GM12891 (cell line): Measurements from ENCODE around the gene CASP14.
A peak's percentile ranks its signal among the peaks of the same experiment; 100 is the strongest.
"Not testable (repeated sequence)": the region's sequence is repeated elsewhere in the genome, so short reads cannot be mapped to it uniquely, and the experiment has no call there.

Source experiments
- DNase-seq: peaks from one replicate; pipeline ENCODE4 v3.0.0; 2011; ENCODE audit warnings: low spot score; ENCODE audit not compliant: insufficient read length
- FAIRE-seq: peaks from 2 replicates; lab custom pipeline; 2011; peaks lifted over from hg19 to GRCh38; lab: Jason Lieb, UNC
- PAX5 ChIP-seq: IDR thresholded peaks from 2 replicates; pipeline ENCODE4 v1.6.1; 2011; ENCODE audit warnings: low read length, moderate library complexity, mild to moderate bottlenecking; ENCODE audit not compliant: insufficient read depth, severe bottlenecking
- POLR2A ChIP-seq: IDR thresholded peaks from 2 replicates; pipeline ENCODE4 v1.6.1; 2011; ENCODE audit warnings: low read depth, low read length, control low read depth
- POLR2AphosphoS5 ChIP-seq: IDR thresholded peaks from 2 replicates; pipeline ENCODE4 v1.6.1; 2011; ENCODE audit warnings: low read depth, low read length, control low read depth
- POU2F2 ChIP-seq: IDR thresholded peaks from 2 replicates; pipeline ENCODE4 v1.6.1; 2011; ENCODE audit warnings: low read depth, mild to moderate bottlenecking, control low read depth, low read length, moderate library complexity
- SPI1 ChIP-seq: IDR thresholded peaks from 2 replicates; pipeline ENCODE4 v1.6.1; 2011; ENCODE audit warnings: low read depth, low read length, control low read depth
- TAF1 ChIP-seq: IDR thresholded peaks from 2 replicates; pipeline ENCODE4 v1.6.1; 2011; ENCODE audit warnings: low read depth, low read length, control low read depth

Gene CASP14

DNA sequence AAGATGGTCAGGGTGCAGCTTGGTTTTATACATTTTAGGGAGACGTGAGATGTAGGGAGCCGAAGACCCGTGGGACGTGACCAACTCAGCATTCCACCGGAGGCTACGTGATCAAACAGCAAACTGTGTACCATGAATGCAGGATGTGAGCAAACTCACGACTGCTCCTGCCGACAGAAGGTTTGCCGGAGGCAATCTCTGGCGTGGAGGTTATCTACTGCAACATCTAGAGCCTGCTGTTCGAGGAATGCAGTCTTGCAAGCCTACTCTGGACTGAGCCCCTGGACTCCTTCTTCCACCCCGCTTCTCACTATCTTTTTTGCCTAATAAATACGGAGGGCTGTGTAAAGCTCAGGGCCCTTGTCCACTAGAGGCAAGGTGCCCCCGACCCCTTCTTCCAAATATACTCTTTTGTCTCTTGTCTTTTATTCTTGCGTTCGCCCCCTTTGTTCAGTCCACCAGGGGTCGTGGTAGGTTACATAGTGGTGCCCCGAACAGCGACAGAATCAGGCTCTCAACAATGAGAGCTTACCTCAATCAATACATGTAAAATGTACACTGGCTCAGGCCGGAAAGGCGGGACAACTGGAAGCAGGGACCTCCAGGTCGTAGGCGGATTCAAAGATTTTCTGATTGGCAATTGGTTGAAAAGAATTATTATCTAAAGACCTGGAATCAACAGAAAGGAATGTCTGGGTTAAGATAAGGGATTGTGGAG is 23.8 kb downstream of the CASP14 start:
- DNase-seq (no peak), FAIRE-seq (no peak)
- no peak for TF ChIP-seq SPI1
- no peak for TF ChIP-seq POU2F2
- no peak for TF ChIP-seq PAX5
- no peak for TF ChIP-seq POLR2A
- no peak for TF ChIP-seq TAF1
- no peak for TF ChIP-seq POLR2AphosphoS5

DNA sequence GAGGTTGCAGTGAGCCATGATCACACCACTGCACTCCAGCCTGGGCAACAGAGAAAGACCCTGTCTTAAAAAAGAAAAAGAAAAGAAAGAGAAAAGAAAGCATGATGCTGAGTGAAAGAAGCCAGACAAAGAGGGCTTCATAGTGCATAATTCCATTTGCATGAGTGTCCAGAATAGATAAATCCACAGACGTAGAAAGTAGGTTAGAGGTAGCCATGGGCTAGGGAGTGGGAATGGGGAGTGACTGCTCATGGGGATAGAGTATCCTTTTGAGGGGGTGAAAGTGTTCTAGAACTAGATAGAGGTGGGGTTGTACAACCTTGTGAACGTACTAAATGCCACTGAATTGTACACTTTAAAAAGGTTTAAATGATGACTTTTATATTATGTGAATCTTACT is 25.1 kb downstream of the CASP14 start:
- TF ChIP-seq POU2F2 (no peak), SPI1 (no peak), POLR2AphosphoS5 (no peak), PAX5 (no peak), POLR2A (no peak), TAF1 (no peak)
- no peak for FAIRE-seq
- DNase-seq, result no peak

GRCh38 chr19:15075806-15076205 is 26.5 kb downstream of the CASP14 start:
- TF ChIP-seq SPI1 (no peak), PAX5 (no peak), TAF1 (no peak), POLR2A (no peak), POLR2AphosphoS5 (no peak), POU2F2 (no peak)
- no peak for DNase-seq
- FAIRE-seq, result no peak

- DNase-seq, FAIRE-seq: not testable (repeated sequence)
These were observed 30.7 kb downstream of the CASP14 start for GRCh38 chr19:15080002-15080401.

DNA sequence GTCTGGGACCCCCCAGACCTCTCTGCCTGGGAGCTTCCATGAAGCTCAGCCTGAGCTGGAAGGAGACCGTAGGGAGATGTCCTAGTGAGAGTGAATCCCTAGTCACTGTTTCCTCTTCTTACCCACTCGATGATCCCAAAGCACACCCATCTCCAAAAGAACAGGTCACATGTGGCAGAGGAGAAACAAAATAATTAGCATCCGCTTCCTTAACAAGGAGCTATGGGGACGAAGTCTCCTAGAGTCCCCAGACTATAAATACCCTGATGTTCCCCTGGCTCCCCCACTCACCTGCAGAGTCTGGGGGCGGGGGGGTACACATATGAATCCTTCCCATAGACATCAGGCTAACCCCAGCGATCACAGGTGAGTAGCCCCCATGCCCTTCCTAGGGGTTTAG is 32.6 kb downstream of the CASP14 start, which contains the start of gene OR1I1:
TSS of gene OR1I1 (plus strand) at position 301 of the 400 bp plus-strand sequence. CDS start 4,855 bp downstream, outside the sequence.
- TF ChIP-seq POLR2A (no peak), POLR2AphosphoS5 (no peak), TAF1 (no peak), SPI1 (no peak), PAX5 (no peak), POU2F2 (no peak)
- DNase-seq, result no peak
- no peak for FAIRE-seq

DNA sequence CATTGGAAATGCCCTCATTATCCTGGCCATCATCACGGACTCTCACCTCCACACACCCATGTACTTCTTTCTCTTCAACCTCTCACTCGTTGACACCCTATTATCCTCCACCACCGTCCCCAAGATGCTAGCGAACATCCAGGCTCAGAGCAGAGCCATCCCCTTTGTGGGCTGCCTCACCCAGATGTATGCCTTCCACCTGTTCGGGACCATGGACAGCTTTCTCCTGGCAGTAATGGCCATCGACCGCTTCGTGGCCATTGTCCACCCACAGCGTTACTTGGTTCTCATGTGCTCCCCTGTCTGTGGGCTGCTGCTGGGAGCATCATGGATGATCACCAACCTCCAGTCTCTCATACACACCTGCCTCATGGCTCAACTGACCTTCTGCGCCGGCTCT is 37.9 kb downstream of the CASP14 start:
- no peak for FAIRE-seq
- DNase-seq, result no peak
- TF ChIP-seq POLR2A (no peak), TAF1 (no peak), PAX5 (no peak), POLR2AphosphoS5 (no peak), SPI1 (no peak), POU2F2 (no peak)

GRCh38 chr19:15091918-15092753 is 42.9 kb downstream of the CASP14 start:
- FAIRE-seq (no peak), DNase-seq (peak; percentile 28)
- TF ChIP-seq TAF1 (no peak), POU2F2 (no peak), SPI1 (no peak), POLR2A (no peak), PAX5 (no peak), POLR2AphosphoS5 (no peak)

- TF ChIP-seq POLR2AphosphoS5, result no peak
- TF ChIP-seq PAX5, result no peak
- TF ChIP-seq TAF1, result no peak
- no peak for TF ChIP-seq POU2F2
- no peak for TF ChIP-seq POLR2A
- FAIRE-seq (no peak), DNase-seq (no peak)
These were observed 43.7 kb downstream of the CASP14 start for GRCh38 chr19:15093001-15093400.

- DNase-seq, result no peak
- TF ChIP-seq SPI1, result no peak
- FAIRE-seq, result no peak
These were observed 46.9 kb downstream of the CASP14 start for GRCh38 chr19:15096223-15096622.

GRCh38 chr19:15097980-15098379 is 48.7 kb downstream of the CASP14 start:
- not testable (repeated sequence) for FAIRE-seq, DNase-seq

GRCh38 chr19:15098460-15098859 is 49.2 kb downstream of the CASP14 start:
- DNase-seq (no peak), FAIRE-seq (no peak)
- TF ChIP-seq TAF1 (no peak), POU2F2 (no peak), POLR2A (no peak), PAX5 (no peak), POLR2AphosphoS5 (no peak), SPI1 (no peak)
